ENCODE data around the gene PCP4.
A peak's percentile ranks its signal among the peaks of the same experiment; 100 is the strongest.

PCP4 gene

GRCh38 chr21:39924577-39925308 lies 57.5 kb downstream of the PCP4 start:
- no peak for DNase-seq

GRCh38 chr21:39927304-39927886 lies 60.2 kb downstream of the PCP4 start:
- no peak for DNase-seq

- DNase-seq = no peak
Observed at GRCh38 chr21:39932335-39932734, 65.1 kb downstream of the PCP4 start.

GRCh38 chr21:39934895-39935294 lies 67.7 kb downstream of the PCP4 start:
- no peak for DNase-seq

- DNase-seq = no peak
Observed at GRCh38 chr21:39935716-39936115, 68.5 kb downstream of the PCP4 start.

- DNase-seq = peak; percentile 54
Observed at GRCh38 chr21:39938086-39938625, 70.9 kb downstream of the PCP4 start.

GRCh38 chr21:39946199-39946598 lies 79.0 kb downstream of the PCP4 start:
- no peak for DNase-seq

GRCh38 chr21:39947031-39947430 lies 79.8 kb downstream of the PCP4 start:
- no peak for DNase-seq

GRCh38 chr21:39951183-39952101 lies 84.2 kb downstream of the PCP4 start:
- no peak for DNase-seq

GRCh38 chr21:39952265-39952664 lies 85.0 kb downstream of the PCP4 start:
- DNase-seq = no peak

GRCh38 chr21:39954570-39954969 lies 87.3 kb downstream of the PCP4 start:
- no peak for DNase-seq

GRCh38 chr21:39955326-39955725 lies 88.1 kb downstream of the PCP4 start:
- DNase-seq = no peak

- DNase-seq = no peak
Observed at GRCh38 chr21:39956586-39956985, 89.3 kb downstream of the PCP4 start.

GRCh38 chr21:39958731-39959130 lies 91.5 kb downstream of the PCP4 start:
- DNase-seq = no peak

- no peak for DNase-seq
Observed at GRCh38 chr21:39961251-39961650, 94.0 kb downstream of the PCP4 start.

GRCh38 chr21:39965026-39965425 lies 97.8 kb downstream of the PCP4 start:
- no peak for DNase-seq

- no peak for DNase-seq
Observed at GRCh38 chr21:39966786-39967185, 99.5 kb downstream of the PCP4 start.

GRCh38 chr21:39968010-39968409 lies 100.8 kb downstream of the PCP4 start:
- no peak for DNase-seq

GRCh38 chr21:39969691-39970364 lies 102.6 kb downstream of the PCP4 start:
- DNase-seq = no peak

GRCh38 chr21:39971956-39972355 lies 104.7 kb downstream of the PCP4 start:
- no peak for DNase-seq

GRCh38 chr21:39972471-39972870 lies 105.2 kb downstream of the PCP4 start:
- no peak for DNase-seq

- no peak for DNase-seq
Observed at GRCh38 chr21:39972976-39973770, 105.9 kb downstream of the PCP4 start.
